Neural progenitor cell (in vitro differentiated cells): ENCODE measurements around the gene CHRNG. TPM values are rescaled to one million over a fixed set of nuclear protein-coding genes. Genes with fewer than 3 reads are reported as not detected.

ENCODE experiments used
- DNase-seq: peaks from one replicate; pipeline ENCODE4 v3.0.0-alpha.2; 2016; ENCODE audit warnings: low spot score
- H2AFZ ChIP-seq: fragments of 200-600 bp; sonication (generic); replicated peaks from 2 replicates; pipeline ENCODE4 v1.6.1; 2016; ENCODE audit warnings: antibody characterized with exemption
- H3F3A ChIP-seq: fragments of 200-600 bp; sonication (generic); 2 replicates; pipeline ENCODE4 v1.6.1; 2016; ENCODE audit warnings: antibody characterized with exemption, low read depth
- H3K27ac ChIP-seq: fragments of 200-600 bp; sonication (generic); 2 replicates; pipeline ENCODE4 v1.5.1; 2016; ENCODE audit warnings: mild to moderate bottlenecking
- H3K27me3 ChIP-seq: fragments of 200-600 bp; sonication (generic); 2 replicates; pipeline ENCODE4 v1.6.1; 2016; ENCODE audit warnings: mild to moderate bottlenecking, moderate library complexity
- H3K36me3 ChIP-seq: fragments of 200-600 bp; sonication (generic); 2 replicates; pipeline ENCODE4 v1.5.1; 2016
- H3K4me1 ChIP-seq: fragments of 200-600 bp; sonication (generic); 2 replicates; pipeline ENCODE4 v1.6.1; 2016; ENCODE audit warnings: mixed run types
- H3K4me2 ChIP-seq: fragments of 200-600 bp; sonication (generic); 2 replicates; pipeline ENCODE4 v1.6.1; 2016
- H3K4me3 ChIP-seq: fragments of 200-600 bp; sonication (generic); 2 replicates; pipeline ENCODE4 v1.5.1; 2016
- H3K79me2 ChIP-seq: fragments of 200-600 bp; sonication (generic); 2 replicates; pipeline ENCODE4 v1.6.1; 2016; ENCODE audit warnings: low read depth
- H3K9ac ChIP-seq: fragments of 200-600 bp; sonication (generic); 2 replicates; pipeline ENCODE4 v1.6.1; 2016
- H3K9me3 ChIP-seq: fragments of 200-600 bp; sonication (generic); 2 replicates; pipeline ENCODE4 v1.5.1; 2016; ENCODE audit warnings: low read depth
- H4K20me1 ChIP-seq: fragments of 200-600 bp; sonication (generic); 2 replicates; pipeline ENCODE4 v1.6.1; 2016; ENCODE audit warnings: low read depth
- H3K27ac Mint-ChIP-seq: 3 replicates; pipeline ENCODE4 v1.8.0; 2021; ENCODE audit warnings: mixed read lengths
- H3K27me3 Mint-ChIP-seq: 2 replicates; pipeline ENCODE4 v1.8.0; 2022; ENCODE audit warnings: low read depth, mild to moderate bottlenecking, inconsistent platforms, moderate library complexity, mixed read lengths; ENCODE audit not compliant: insufficient read depth
- H3K36me3 Mint-ChIP-seq: 3 replicates; pipeline ENCODE4 v1.8.0; 2021; ENCODE audit warnings: mixed read lengths
- H3K4me1 Mint-ChIP-seq: 3 replicates; pipeline ENCODE4 v1.8.0; 2021; ENCODE audit warnings: mixed read lengths
- H3K4me3 Mint-ChIP-seq: 3 replicates; pipeline ENCODE4 v1.8.0; 2021; ENCODE audit warnings: mild to moderate bottlenecking, moderate library complexity, mixed read lengths
- H3K9me3 Mint-ChIP-seq: 3 replicates; pipeline ENCODE4 v1.8.0; 2020; ENCODE audit warnings: mixed read lengths
- EZH2 ChIP-seq: fragments of 200-600 bp; sonication (generic); IDR thresholded peaks from 2 replicates; pipeline ENCODE4 v1.6.1; 2017; ENCODE audit warnings: antibody characterized with exemption, mild to moderate bottlenecking, moderate library complexity
- EZH2phosphoT487 ChIP-seq: fragments of 200-600 bp; sonication (generic); IDR thresholded peaks from 2 replicates; pipeline ENCODE4 v1.6.1; 2017; ENCODE audit warnings: antibody characterized with exemption
- total RNA-seq: library from RNA; depleted of rRNA; stranded (reverse); fragments of >200 nt; gene quantifications from 2 replicates; pipeline ENCODE4 v1.2.3, GENCODE V29; 2015; ENCODE audit warnings: low replicate concordance
- TF ChIP-seq, protein P1 (sequence below): fragments of 200-600 bp; sonication (generic); IDR thresholded peaks from 2 replicates; pipeline ENCODE4 v1.5.1; 2017; ENCODE audit warnings: antibody characterized with exemption, mild to moderate bottlenecking

Gene CHRNG
- total RNA-seq, 1 donor from 2014 or later = not detected

- Histone ChIP-seq H3K4me3 (no peak overlapping the region), H4K20me1 (no peaks in the 10 kb centered on the region), H2AFZ (no peak overlapping the region), H3K79me2 (no peaks in the 10 kb centered on the region), H3F3A (no peaks in the 10 kb centered on the region), H3K36me3 (no peaks in the 10 kb centered on the region), H3K27me3 (no peaks in the 10 kb centered on the region), H3K27ac (no peak overlapping the region), H3K4me2 (no peak overlapping the region), H3K9ac (no peak overlapping the region), H3K9me3 (no peaks in the 10 kb centered on the region), H3K4me1 (peaks cover 8% of the 10 kb centered on the region)
- Mint-ChIP-seq H3K36me3 (peaks cover 14% of the 10 kb centered on the region), H3K4me3 (no peak overlapping the region), H3K9me3 (no peaks in the 10 kb centered on the region), H3K4me1 (no peaks in the 10 kb centered on the region), H3K27ac (no peak overlapping the region), H3K27me3 (peaks cover 2% of the 10 kb centered on the region)
- DNase-seq = no peak
- TF ChIP-seq EZH2phosphoT487 (no peak), EZH2 (no peak)
- TF ChIP-seq, protein P1, sequence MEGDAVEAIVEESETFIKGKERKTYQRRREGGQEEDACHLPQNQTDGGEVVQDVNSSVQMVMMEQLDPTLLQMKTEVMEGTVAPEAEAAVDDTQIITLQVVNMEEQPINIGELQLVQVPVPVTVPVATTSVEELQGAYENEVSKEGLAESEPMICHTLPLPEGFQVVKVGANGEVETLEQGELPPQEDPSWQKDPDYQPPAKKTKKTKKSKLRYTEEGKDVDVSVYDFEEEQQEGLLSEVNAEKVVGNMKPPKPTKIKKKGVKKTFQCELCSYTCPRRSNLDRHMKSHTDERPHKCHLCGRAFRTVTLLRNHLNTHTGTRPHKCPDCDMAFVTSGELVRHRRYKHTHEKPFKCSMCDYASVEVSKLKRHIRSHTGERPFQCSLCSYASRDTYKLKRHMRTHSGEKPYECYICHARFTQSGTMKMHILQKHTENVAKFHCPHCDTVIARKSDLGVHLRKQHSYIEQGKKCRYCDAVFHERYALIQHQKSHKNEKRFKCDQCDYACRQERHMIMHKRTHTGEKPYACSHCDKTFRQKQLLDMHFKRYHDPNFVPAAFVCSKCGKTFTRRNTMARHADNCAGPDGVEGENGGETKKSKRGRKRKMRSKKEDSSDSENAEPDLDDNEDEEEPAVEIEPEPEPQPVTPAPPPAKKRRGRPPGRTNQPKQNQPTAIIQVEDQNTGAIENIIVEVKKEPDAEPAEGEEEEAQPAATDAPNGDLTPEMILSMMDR = no peak
Observed at GRCh38 chr2:232581725-232582124, 42.2 kb downstream of the CHRNG start.

GRCh38 chr2:232584238-232584637 is 44.7 kb downstream of the CHRNG start:
- Histone ChIP-seq H3K9ac (no peak overlapping the region), H3K4me1 (no peaks in the 10 kb centered on the region), H3K9me3 (no peaks in the 10 kb centered on the region), H3K27ac (no peak overlapping the region), H3F3A (no peaks in the 10 kb centered on the region), H3K36me3 (no peaks in the 10 kb centered on the region), H3K4me2 (no peak overlapping the region), H3K27me3 (no peaks in the 10 kb centered on the region), H2AFZ (no peak overlapping the region), H4K20me1 (no peaks in the 10 kb centered on the region), H3K4me3 (no peak overlapping the region), H3K79me2 (no peaks in the 10 kb centered on the region)
- Mint-ChIP-seq H3K4me1 (no peaks in the 10 kb centered on the region), H3K4me3 (no peak overlapping the region), H3K27ac (no peak overlapping the region), H3K9me3 (no peaks in the 10 kb centered on the region), H3K36me3 (peaks cover 12% of the 10 kb centered on the region), H3K27me3 (peaks cover 2% of the 10 kb centered on the region)
- TF ChIP-seq EZH2phosphoT487 (no peak), EZH2 (no peak)
- TF ChIP-seq, protein P1 = no peak
- DNase-seq = no peak

- Histone ChIP-seq H2AFZ (no peak overlapping the region), H3K4me2 (no peak overlapping the region), H3K27me3 (no peaks in the 10 kb centered on the region), H3K36me3 (no peaks in the 10 kb centered on the region), H3K79me2 (no peaks in the 10 kb centered on the region), H3K4me3 (no peak overlapping the region), H4K20me1 (no peaks in the 10 kb centered on the region), H3F3A (no peaks in the 10 kb centered on the region), H3K9me3 (no peaks in the 10 kb centered on the region), H3K4me1 (no peaks in the 10 kb centered on the region), H3K27ac (no peak overlapping the region), H3K9ac (no peak overlapping the region)
- Mint-ChIP-seq H3K27me3 (peaks cover 6% of the 10 kb centered on the region), H3K4me3 (no peak overlapping the region), H3K9me3 (no peaks in the 10 kb centered on the region), H3K36me3 (peaks cover 12% of the 10 kb centered on the region), H3K4me1 (no peaks in the 10 kb centered on the region), H3K27ac (no peak overlapping the region)
- TF ChIP-seq EZH2phosphoT487 (no peak), EZH2 (no peak)
- TF ChIP-seq, protein P1 = no peak
- DNase-seq = no peak
Observed at GRCh38 chr2:232586943-232587505, 47.5 kb downstream of the CHRNG start.
